Stimulated activated CD8-positive, alpha-beta memory T cell treated with anti-CD3 and anti-CD28 coated beads, Interleukin-15, amount 100 ng/mL, for 4 hours (primary cell): Measurements from ENCODE around the gene CTAGE8.
"Not testable (repeated sequence)": the region's sequence is repeated elsewhere in the genome, so short reads cannot be mapped to it uniquely, and the experiment has no call there.

ENCODE experiments used
- DNase-seq, 2 donors: peaks; one replicate each; pipeline ENCODE4 v3.0.0-alpha.2; 2020; ENCODE audit warnings: low read depth in 2 of 2

Gene CTAGE8

GRCh38 chr7:144259067-144259466 lies 10.0 kb downstream of the CTAGE8 start:
- not testable (repeated sequence) for DNase-seq

GRCh38 chr7:144256112-144256511 lies 13.0 kb downstream of the CTAGE8 start:
- DNase-seq, result no peak

- DNase-seq, result no peak
These were observed 13.6 kb downstream of the CTAGE8 start for GRCh38 chr7:144255471-144255897.

- DNase-seq, result not testable (repeated sequence)
These were observed 16.8 kb downstream of the CTAGE8 start for GRCh38 chr7:144252307-144252706.

GRCh38 chr7:144247674-144248330 lies 21.3 kb downstream of the CTAGE8 start:
- not testable (repeated sequence) for DNase-seq

GRCh38 chr7:144246967-144247366 lies 22.1 kb downstream of the CTAGE8 start:
- not testable (repeated sequence) for DNase-seq

- DNase-seq, result not testable (repeated sequence)
These were observed 23.7 kb downstream of the CTAGE8 start for GRCh38 chr7:144245372-144245771.

GRCh38 chr7:144239365-144239764 lies 29.7 kb downstream of the CTAGE8 start, which contains the start of gene OR2A42:
Gene OR2A42 (minus strand): TSS chr7:144239605. CDS start chr7:144232843, 6,762 bp downstream.
- DNase-seq, result not testable (repeated sequence)

- DNase-seq, result not testable (repeated sequence)
These were observed 30.5 kb downstream of the CTAGE8 start for GRCh38 chr7:144238530-144239082.

- DNase-seq, result not testable (repeated sequence)
These were observed 36.0 kb downstream of the CTAGE8 start for GRCh38 chr7:144233039-144233438.

GRCh38 chr7:144231027-144231426 lies 38.1 kb downstream of the CTAGE8 start:
- DNase-seq, result not testable (repeated sequence)

- not testable (repeated sequence) for DNase-seq
These were observed 40.3 kb downstream of the CTAGE8 start for GRCh38 chr7:144228810-144229209.

- not testable (repeated sequence) for DNase-seq
These were observed 42.2 kb downstream of the CTAGE8 start for GRCh38 chr7:144226866-144227265.

- not testable (repeated sequence) for DNase-seq
These were observed 45.4 kb downstream of the CTAGE8 start for GRCh38 chr7:144223675-144224074.

GRCh38 chr7:144220531-144220930 lies 48.6 kb downstream of the CTAGE8 start:
- DNase-seq, result not testable (repeated sequence)

GRCh38 chr7:144219149-144219548 lies 49.9 kb downstream of the CTAGE8 start:
- not testable (repeated sequence) for DNase-seq

GRCh38 chr7:144218581-144218980 lies 50.5 kb downstream of the CTAGE8 start:
- not testable (repeated sequence) for DNase-seq

GRCh38 chr7:144217200-144217599 lies 51.9 kb downstream of the CTAGE8 start:
- not testable (repeated sequence) for DNase-seq
